Natural killer cell (primary cell): ENCODE measurements around the gene RABGAP1L. TPM values are rescaled to one million over a fixed set of nuclear protein-coding genes. Genes with fewer than 3 reads are reported as not detected.
A peak's percentile ranks its signal among the peaks of the same experiment; 100 is the strongest.
"Not testable (repeated sequence)": the region's sequence is repeated elsewhere in the genome, so short reads cannot be mapped to it uniquely, and the experiment has no call there.

ENCODE experiments used
- ATAC-seq, 3 donors: fragments of 150-1000 bp in 2 of 3; fragments of 200-7000 bp in 1 of 3; cut with Tn5 transposase; 1 replicate in 1 of 3; 2 replicates in 2 of 3; pipeline ENCODE4 v1.10.0; 2021; ENCODE audit warnings: mild to moderate bottlenecking in 2 of 3, moderate library complexity in 2 of 3
- DNase-seq, 2 donors: peaks; one replicate each; pipeline versions ENCODE4 v3.0.0 to v3.0.0-alpha.2; 2013 to 2021; ENCODE audit warnings: mixed read lengths in 1 of 2
- H3K27ac ChIP-seq: one replicate; pipeline ENCODE4 v1.5.1; 2013; ENCODE audit warnings: mild to moderate bottlenecking, low read length
- H3K27me3 ChIP-seq: one replicate; pipeline ENCODE4 v1.6.1; 2013; ENCODE audit warnings: low read length; ENCODE audit not compliant: control insufficient read depth, insufficient read depth
- H3K36me3 ChIP-seq: one replicate; pipeline ENCODE4 v1.6.1; 2013; ENCODE audit warnings: low read length; ENCODE audit not compliant: control insufficient read depth, insufficient read depth
- H3K4me1 ChIP-seq: one replicate; pipeline ENCODE4 v1.6.1; 2013; ENCODE audit warnings: low read length; ENCODE audit not compliant: control insufficient read depth, insufficient read depth
- H3K4me3 ChIP-seq: one replicate; pipeline ENCODE4 v1.5.1; 2013; ENCODE audit warnings: low read length
- H3K9me3 ChIP-seq: one replicate; pipeline ENCODE4 v1.6.1; 2013; ENCODE audit warnings: low read length; ENCODE audit not compliant: control insufficient read depth, insufficient read depth
- H3K27ac Mint-ChIP-seq, 2 donors: one replicate each; pipeline ENCODE4 v1.8.0; 2022; ENCODE audit warnings: mild to moderate bottlenecking in 2 of 2, mixed read lengths in 2 of 2, moderate library complexity in 1 of 2
- H3K27me3 Mint-ChIP-seq, 2 donors: one replicate each; pipeline ENCODE4 v1.8.0; 2022; ENCODE audit warnings: low read depth in 2 of 2, mixed read lengths in 2 of 2
- H3K36me3 Mint-ChIP-seq: one replicate; pipeline ENCODE4 v1.8.0; 2022; ENCODE audit warnings: mixed read lengths
- H3K4me1 Mint-ChIP-seq, 2 donors: one replicate each; pipeline ENCODE4 v1.8.0; 2022; ENCODE audit warnings: mixed read lengths in 2 of 2
- H3K4me3 Mint-ChIP-seq: one replicate; pipeline ENCODE4 v1.8.0; 2022; ENCODE audit warnings: mild to moderate bottlenecking, moderate library complexity, mixed read lengths
- H3K9me3 Mint-ChIP-seq, 2 donors: one replicate each; pipeline ENCODE4 v1.8.0; 2022; ENCODE audit warnings: mixed read lengths in 2 of 2
- CTCF ChIP-seq: fragments of 200-600 bp; IDR thresholded peaks from one replicate; pipeline ENCODE4 v1.8.0; 2022; ENCODE audit warnings: antibody characterized with exemption
- WGBS: methylation state at CpG from one replicate; pipeline ENCODE4 v1.1.7; 2013; ENCODE audit warnings: missing lambda C conversion rate; ENCODE audit not compliant: insufficient coverage; 5-methylcytosine and 5-hydroxymethylcytosine counted together
- intact Hi-C: fragments of 100-400 bp; cut with micrococcal nuclease; formaldehyde crosslinking; loops from one replicate; pipeline ENCODE4 v1.14.2; 2022
- total RNA-seq, 4 donors: library from RNA; stranded (reverse); fragments of 120-200 nt in 1 of 4; gene quantifications; one replicate each; pipeline versions ENCODE4 v1.2.3 to v1.2.4, GENCODE V29; 2013 to 2022

Gene RABGAP1L
- total RNA-seq, 3 donors from 2014 or later (not counting 1 experiment from before 2014, with no cell fraction given) = 145 to 168 (median 153) TPM

- ATAC-seq = no peak
- no peak overlapping the region for H3K4me3 Mint-ChIP-seq
- Histone ChIP-seq H3K27me3 (no peaks in the 10 kb centered on the region), H3K27ac (no peak overlapping the region), H3K4me3 (no peak overlapping the region), H3K9me3 (no peaks in the 10 kb centered on the region), H3K4me1 (no peaks in the 10 kb centered on the region), H3K36me3 (no peaks in the 10 kb centered on the region)
- no peak overlapping the region for H3K27ac Mint-ChIP-seq
- WGBS = 95% methylated on average over 5 of the region's 6 CpGs
- no peaks in the 10 kb centered on the region for H3K36me3 Mint-ChIP-seq
- no peaks in the 10 kb centered on the region for H3K27me3 Mint-ChIP-seq
- no peak for DNase-seq
- intact Hi-C loops = no loop called here
- H3K9me3 Mint-ChIP-seq = no peaks in the 10 kb centered on the region
- no peak for TF ChIP-seq CTCF
- H3K4me1 Mint-ChIP-seq = peaks cover 27 to 38% of the 10 kb centered on the region in 2 donors
Observed at GRCh38 chr1:174333437-174333836, 174.1 kb downstream of the RABGAP1L start.

- intact Hi-C loops = no loop called here
- no peak for TF ChIP-seq CTCF
- H3K4me3 Mint-ChIP-seq = no peak overlapping the region
- Histone ChIP-seq H3K9me3 (no peaks in the 10 kb centered on the region), H3K36me3 (no peaks in the 10 kb centered on the region), H3K4me3 (no peak overlapping the region), H3K27me3 (no peaks in the 10 kb centered on the region), H3K4me1 (no peaks in the 10 kb centered on the region), H3K27ac (no peak overlapping the region)
- WGBS = 92% methylated on average over 4 of the region's 4 CpGs
- no peak for DNase-seq
- H3K9me3 Mint-ChIP-seq = peaks cover 0 to 7% of the 10 kb centered on the region in 2 donors
- H3K27ac Mint-ChIP-seq = peak overlapping the region in 1 of 2 donors; percentile 20
- ATAC-seq = no peak
- H3K4me1 Mint-ChIP-seq = peaks cover 22 to 24% of the 10 kb centered on the region in 2 donors
- H3K36me3 Mint-ChIP-seq = no peaks in the 10 kb centered on the region
- H3K27me3 Mint-ChIP-seq = no peaks in the 10 kb centered on the region
Observed at GRCh38 chr1:174337000-174337681, 177.8 kb downstream of the RABGAP1L start.

DNA sequence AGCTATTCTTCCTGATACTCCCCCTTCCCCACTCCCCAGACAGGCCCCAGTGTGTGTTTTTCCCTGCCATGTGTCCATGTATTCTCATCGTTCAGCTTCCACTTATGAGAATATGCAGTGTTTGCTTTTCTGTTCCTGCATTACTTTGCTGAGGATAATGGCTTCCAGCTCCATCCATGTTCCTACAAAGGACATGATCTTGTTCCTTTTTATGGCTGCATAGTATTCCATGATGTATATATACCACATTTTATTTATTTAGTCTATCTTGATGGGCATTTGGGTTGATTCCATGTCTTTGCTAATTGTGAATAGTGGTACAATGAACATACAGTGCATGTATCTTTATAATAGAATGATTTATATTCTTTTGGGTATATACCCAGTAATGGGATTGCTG, 181.1 kb downstream of the RABGAP1L start:
- ATAC-seq, H3K4me3 ChIP-seq, H3K36me3 ChIP-seq, H3K9me3 Mint-ChIP-seq, H3K27ac ChIP-seq, intact Hi-C loops, H3K4me1 ChIP-seq, H3K27me3 ChIP-seq, H3K4me3 Mint-ChIP-seq, H3K9me3 ChIP-seq, DNase-seq, H3K27me3 Mint-ChIP-seq, H3K27ac Mint-ChIP-seq, H3K36me3 Mint-ChIP-seq: not testable (repeated sequence)
- H3K4me1 Mint-ChIP-seq = peaks cover 30 to 39% of the 10 kb centered on the region in 2 donors
- 92% methylated on average over 1 of the region's 1 CpG for WGBS

- Histone ChIP-seq H3K27me3 (no peaks in the 10 kb centered on the region), H3K4me3 (no peak overlapping the region), H3K4me1 (no peaks in the 10 kb centered on the region), H3K27ac (no peak overlapping the region), H3K36me3 (no peaks in the 10 kb centered on the region), H3K9me3 (peaks cover 3% of the 10 kb centered on the region)
- Mint-ChIP-seq H3K4me3 (no peak overlapping the region), H3K27ac (peak overlapping the region in 1 of 2 donors; percentile 13), H3K27me3 (no peaks in the 10 kb centered on the region), H3K36me3 (no peaks in the 10 kb centered on the region), H3K9me3 (peaks cover 0 to 11% of the 10 kb centered on the region in 2 donors), H3K4me1 (peaks cover 32 to 36% of the 10 kb centered on the region in 2 donors)
- intact Hi-C loops = no loop called here
- no peak for DNase-seq
- TF ChIP-seq CTCF = no peak
- 100% methylated on average over 2 of the region's 3 CpGs for WGBS
- no peak for ATAC-seq
Observed at GRCh38 chr1:174344162-174344561, 184.8 kb downstream of the RABGAP1L start.
